Measurements from ENCODE around the gene SASH1.

Gene SASH1

GRCh38 chr6:148590883-148591282 lies 248.2 kb downstream of the SASH1 start:
- no peaks in the 10 kb centered on the region for H3K36me3 ChIP-seq (ENCODE audit: insufficient read depth, insufficient read length, low read length)
- peaks cover 19% of the 10 kb centered on the region; the same call in 1 of the 2 replicates for H3K9me3 ChIP-seq (ENCODE audit: insufficient read depth, low read length)
- H3K4me1 ChIP-seq (ENCODE audit: insufficient read depth, insufficient read length), result no peaks in the 10 kb centered on the region
- no peak for DNase-seq (ENCODE audit: low read depth, low spot score)
- no peak overlapping the region for H3K9ac ChIP-seq (ENCODE audit: insufficient read length, low read depth)
- TF ChIP-seq SUZ12 (IDR thresholded peaks at IDR 0.05; ENCODE audit: extremely low read depth, insufficient read depth, insufficient read length) (no peak), ZNF274 (IDR thresholded peaks at IDR 0.05; ENCODE audit: low read depth, low read length) (no peak), YY1 (IDR thresholded peaks at IDR 0.05; ENCODE audit: insufficient read depth, insufficient read length) (no peak)
- no peaks in the 10 kb centered on the region for H3K27me3 ChIP-seq (ENCODE audit: insufficient read depth, insufficient read length)
- H3K4me3 ChIP-seq (ENCODE audit: insufficient read length, low read depth), result no peak overlapping the region

DNA sequence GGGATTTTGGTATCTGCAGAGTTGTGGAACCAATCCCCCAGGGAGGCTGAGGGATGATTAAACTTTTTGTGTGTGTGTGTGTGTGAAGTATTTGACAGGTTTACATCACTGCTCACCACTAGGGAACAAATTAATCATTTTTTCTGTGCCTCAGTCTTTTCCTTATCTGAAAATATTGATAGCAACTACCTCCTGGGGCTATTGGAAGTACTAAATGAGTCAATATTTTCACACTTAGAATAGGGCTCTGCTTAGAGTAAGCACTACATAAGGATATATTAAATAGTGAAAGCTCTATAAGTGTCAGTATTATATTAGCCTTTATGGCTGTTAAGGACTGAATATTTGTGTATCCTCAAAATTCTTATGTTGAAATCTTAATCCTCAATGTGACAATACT lies 249.0 kb downstream of the SASH1 start:
- H3K9ac ChIP-seq (ENCODE audit: insufficient read length, low read depth), result no peak overlapping the region
- H3K36me3 ChIP-seq (ENCODE audit: insufficient read depth, insufficient read length, low read length), result no peaks in the 10 kb centered on the region
- TF ChIP-seq ZNF274 (IDR thresholded peaks at IDR 0.05; ENCODE audit: low read depth, low read length) (no peak), YY1 (IDR thresholded peaks at IDR 0.05; ENCODE audit: insufficient read depth, insufficient read length) (no peak), SUZ12 (IDR thresholded peaks at IDR 0.05; ENCODE audit: extremely low read depth, insufficient read depth, insufficient read length) (no peak)
- H3K27me3 ChIP-seq (ENCODE audit: insufficient read depth, insufficient read length), result no peaks in the 10 kb centered on the region
- H3K4me3 ChIP-seq (ENCODE audit: insufficient read length, low read depth), result no peak overlapping the region
- peaks cover 21% of the 10 kb centered on the region for H3K9me3 ChIP-seq (ENCODE audit: insufficient read depth, low read length)
- DNase-seq (ENCODE audit: low read depth, low spot score), result no peak
- no peaks in the 10 kb centered on the region for H3K4me1 ChIP-seq (ENCODE audit: insufficient read depth, insufficient read length)

DNA sequence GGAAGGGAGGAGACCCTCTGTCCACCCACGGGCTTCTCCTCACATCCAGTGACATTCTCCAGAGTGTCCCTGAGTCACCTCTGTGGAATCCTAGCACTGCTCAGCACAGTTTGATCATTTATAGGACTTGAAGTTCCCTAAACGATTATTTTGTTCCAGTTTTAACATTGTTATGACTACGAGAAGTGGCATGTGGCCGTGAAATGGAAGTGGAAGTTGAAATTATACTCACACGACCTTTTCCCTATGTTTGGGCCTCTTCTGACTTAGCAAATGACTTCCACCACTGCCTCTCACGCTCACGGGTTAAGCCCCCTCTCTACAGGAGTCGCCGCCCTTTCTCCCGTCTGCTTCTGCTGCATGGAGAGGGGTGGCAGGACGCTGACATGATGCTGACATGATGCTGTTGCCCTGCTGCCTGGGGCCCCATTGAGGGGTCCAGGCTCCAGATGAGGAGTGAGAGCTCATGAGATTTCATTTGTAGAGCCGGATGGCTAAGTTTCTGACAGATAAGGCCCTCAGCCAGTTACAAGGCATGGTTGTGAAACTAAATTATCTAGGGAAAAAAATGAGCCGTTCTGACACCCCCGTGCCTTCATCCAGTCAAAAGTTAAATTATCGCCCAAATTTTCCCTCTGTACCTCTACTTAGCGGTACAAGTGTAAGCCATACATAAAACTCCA lies 250.6 kb downstream of the SASH1 start:
- Histone ChIP-seq H3K9ac (ENCODE audit: insufficient read length, low read depth) (no peak overlapping the region), H3K4me3 (ENCODE audit: insufficient read length, low read depth) (no peak overlapping the region), H3K4me1 (ENCODE audit: insufficient read depth, insufficient read length) (no peaks in the 10 kb centered on the region), H3K9me3 (ENCODE audit: insufficient read depth, low read length) (peaks cover 33% of the 10 kb centered on the region), H3K36me3 (ENCODE audit: insufficient read depth, insufficient read length, low read length) (no peaks in the 10 kb centered on the region), H3K27me3 (ENCODE audit: insufficient read depth, insufficient read length) (no peaks in the 10 kb centered on the region)
- DNase-seq (ENCODE audit: low read depth, low spot score), result no peak
- no peak for TF ChIP-seq YY1 (IDR thresholded peaks at IDR 0.05; ENCODE audit: insufficient read depth, insufficient read length)
- TF ChIP-seq SUZ12 (IDR thresholded peaks at IDR 0.05; ENCODE audit: extremely low read depth, insufficient read depth, insufficient read length), result no peak
- TF ChIP-seq ZNF274 (IDR thresholded peaks at IDR 0.05; ENCODE audit: low read depth, low read length), result no peak

DNA sequence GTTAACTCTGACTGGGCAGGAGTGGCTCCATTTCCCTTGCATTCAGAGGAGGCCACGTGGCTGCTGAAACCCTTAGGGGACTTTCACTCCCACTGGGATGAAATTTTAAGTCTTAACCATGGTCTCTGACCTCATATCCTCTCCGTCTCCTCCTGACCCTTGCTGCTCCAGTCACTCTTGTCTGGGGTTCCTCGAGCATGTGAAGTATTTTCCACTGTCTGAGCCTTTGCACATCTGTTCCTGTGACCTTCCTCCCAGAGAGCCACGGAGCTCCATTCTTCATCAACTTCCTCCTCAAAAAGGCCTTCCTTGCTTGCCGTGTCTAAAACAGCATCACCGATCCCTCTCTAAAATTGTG lies 251.2 kb downstream of the SASH1 start:
- H3K4me1 ChIP-seq (ENCODE audit: insufficient read depth, insufficient read length), result no peaks in the 10 kb centered on the region
- no peaks in the 10 kb centered on the region for H3K27me3 ChIP-seq (ENCODE audit: insufficient read depth, insufficient read length)
- H3K4me3 ChIP-seq (ENCODE audit: insufficient read length, low read depth), result no peak overlapping the region
- H3K36me3 ChIP-seq (ENCODE audit: insufficient read depth, insufficient read length, low read length), result no peaks in the 10 kb centered on the region
- no peak for DNase-seq (ENCODE audit: low read depth, low spot score)
- no peak overlapping the region for H3K9ac ChIP-seq (ENCODE audit: insufficient read length, low read depth)
- no peak for TF ChIP-seq SUZ12 (IDR thresholded peaks at IDR 0.05; ENCODE audit: extremely low read depth, insufficient read depth, insufficient read length)
- H3K9me3 ChIP-seq (ENCODE audit: insufficient read depth, low read length), result peaks cover 32% of the 10 kb centered on the region

DNA sequence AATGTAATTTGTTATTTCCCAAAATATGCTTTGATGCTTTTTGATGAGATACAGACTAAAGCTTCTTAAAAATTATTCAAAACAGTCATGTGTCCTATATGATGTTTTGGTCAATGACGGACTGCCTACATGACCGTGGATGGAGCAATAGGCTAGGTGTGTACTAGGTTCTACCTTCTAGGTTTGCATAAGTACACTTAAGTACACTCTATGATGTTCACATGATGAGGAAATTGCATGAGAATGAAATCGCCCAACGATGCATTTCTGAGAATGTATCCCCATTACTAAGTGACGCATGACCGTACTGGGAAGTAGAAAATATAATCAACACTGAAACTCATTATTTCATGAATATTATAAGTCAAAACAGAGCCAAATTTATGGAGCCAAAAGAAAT lies 252.9 kb downstream of the SASH1 start:
- Histone ChIP-seq H3K36me3 (ENCODE audit: insufficient read depth, insufficient read length, low read length) (no peaks in the 10 kb centered on the region), H3K9me3 (ENCODE audit: insufficient read depth, low read length) (peaks cover 27% of the 10 kb centered on the region), H3K4me1 (ENCODE audit: insufficient read depth, insufficient read length) (no peaks in the 10 kb centered on the region), H3K27me3 (ENCODE audit: insufficient read depth, insufficient read length) (no peaks in the 10 kb centered on the region), H3K4me3 (ENCODE audit: insufficient read length, low read depth) (no peak overlapping the region), H3K9ac (ENCODE audit: insufficient read length, low read depth) (no peak overlapping the region)
- TF ChIP-seq ZNF274 (IDR thresholded peaks at IDR 0.05; ENCODE audit: low read depth, low read length) (no peak), YY1 (IDR thresholded peaks at IDR 0.05; ENCODE audit: insufficient read depth, insufficient read length) (no peak), SUZ12 (IDR thresholded peaks at IDR 0.05; ENCODE audit: extremely low read depth, insufficient read depth, insufficient read length) (no peak)
- DNase-seq (ENCODE audit: low read depth, low spot score), result no peak

- no peaks in the 10 kb centered on the region for H3K27me3 ChIP-seq (ENCODE audit: insufficient read depth, insufficient read length)
- H3K9me3 ChIP-seq (ENCODE audit: insufficient read depth, low read length), result peaks cover 37% of the 10 kb centered on the region
- H3K9ac ChIP-seq (ENCODE audit: insufficient read length, low read depth), result no peak overlapping the region
- no peak overlapping the region for H3K4me3 ChIP-seq (ENCODE audit: insufficient read length, low read depth)
- H3K36me3 ChIP-seq (ENCODE audit: insufficient read depth, insufficient read length, low read length), result no peaks in the 10 kb centered on the region
- H3K4me1 ChIP-seq (ENCODE audit: insufficient read depth, insufficient read length), result no peaks in the 10 kb centered on the region
- no peak for DNase-seq (ENCODE audit: low read depth, low spot score)
- TF ChIP-seq YY1 (IDR thresholded peaks at IDR 0.05; ENCODE audit: insufficient read depth, insufficient read length), result no peak
- no peak for TF ChIP-seq SUZ12 (IDR thresholded peaks at IDR 0.05; ENCODE audit: extremely low read depth, insufficient read depth, insufficient read length)
- no peak for TF ChIP-seq ZNF274 (IDR thresholded peaks at IDR 0.05; ENCODE audit: low read depth, low read length)
These were observed 254.3 kb downstream of the SASH1 start for GRCh38 chr6:148596891-148597455.

GRCh38 chr6:148598724-148599123 lies 256.1 kb downstream of the SASH1 start:
- Histone ChIP-seq H3K4me3 (ENCODE audit: insufficient read length, low read depth) (no peak overlapping the region), H3K4me1 (ENCODE audit: insufficient read depth, insufficient read length) (no peaks in the 10 kb centered on the region), H3K9ac (ENCODE audit: insufficient read length, low read depth) (no peak overlapping the region), H3K27me3 (ENCODE audit: insufficient read depth, insufficient read length) (no peaks in the 10 kb centered on the region), H3K36me3 (ENCODE audit: insufficient read depth, insufficient read length, low read length) (no peaks in the 10 kb centered on the region), H3K9me3 (ENCODE audit: insufficient read depth, low read length) (peaks cover 53% of the 10 kb centered on the region)
- no peak for DNase-seq (ENCODE audit: low read depth, low spot score)
- TF ChIP-seq ZNF274 (IDR thresholded peaks at IDR 0.05; ENCODE audit: low read depth, low read length) (no peak), SUZ12 (IDR thresholded peaks at IDR 0.05; ENCODE audit: extremely low read depth, insufficient read depth, insufficient read length) (no peak), YY1 (IDR thresholded peaks at IDR 0.05; ENCODE audit: insufficient read depth, insufficient read length) (no peak)
